Activated T-cell treated with anti-CD3 and anti-CD28 coated beads for 4 hours (primary cell): ENCODE measurements around the gene TRIM26.
A peak's percentile ranks its signal among the peaks of the same experiment; 100 is the strongest.
"Not testable (repeated sequence)": the region's sequence is repeated elsewhere in the genome, so short reads cannot be mapped to it uniquely, and the experiment has no call there.

Experiments used
- DNase-seq: peaks from one replicate; pipeline ENCODE4 v3.0.0-alpha.2; 2020

TRIM26 gene

DNA sequence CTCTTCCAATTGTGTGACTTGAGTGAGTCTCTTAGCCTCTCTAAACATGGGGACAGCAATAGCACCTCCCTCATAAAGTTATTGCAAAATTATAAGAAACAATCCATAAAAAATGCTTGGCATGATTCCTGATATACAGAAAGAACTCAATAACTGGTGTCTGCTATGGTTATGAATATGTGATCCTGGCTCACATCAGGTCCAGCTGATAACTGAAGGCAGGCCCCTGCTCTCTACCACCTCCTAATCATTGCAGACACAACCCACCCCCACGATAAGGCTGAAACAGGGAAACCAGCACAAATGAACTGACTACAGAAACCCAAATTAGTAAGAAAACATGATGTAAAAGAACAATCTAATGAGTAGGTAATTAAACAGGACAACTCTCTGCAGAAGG lies 44.5 kb downstream of the TRIM26 start:
- no peak for DNase-seq

DNA sequence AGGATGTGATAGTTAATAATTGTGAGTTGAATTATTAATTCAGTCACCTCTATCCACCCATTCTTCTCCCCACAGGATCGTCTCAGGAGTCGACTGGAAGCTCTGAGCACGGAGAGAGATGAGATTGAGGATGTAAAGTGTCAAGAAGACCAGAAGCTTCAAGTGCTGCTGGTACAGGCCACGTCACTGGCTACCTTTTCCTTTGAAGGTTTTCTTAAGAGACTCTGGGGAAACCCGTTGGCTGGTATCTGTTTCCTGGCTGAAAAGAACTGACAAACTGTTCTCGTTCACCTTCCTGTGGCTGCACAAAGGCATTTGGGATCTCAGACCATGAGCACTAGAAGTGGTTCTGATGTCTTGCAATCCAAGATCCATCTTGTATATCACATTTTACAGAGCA lies 46.1 kb downstream of the TRIM26 start:
- no peak for DNase-seq

DNA sequence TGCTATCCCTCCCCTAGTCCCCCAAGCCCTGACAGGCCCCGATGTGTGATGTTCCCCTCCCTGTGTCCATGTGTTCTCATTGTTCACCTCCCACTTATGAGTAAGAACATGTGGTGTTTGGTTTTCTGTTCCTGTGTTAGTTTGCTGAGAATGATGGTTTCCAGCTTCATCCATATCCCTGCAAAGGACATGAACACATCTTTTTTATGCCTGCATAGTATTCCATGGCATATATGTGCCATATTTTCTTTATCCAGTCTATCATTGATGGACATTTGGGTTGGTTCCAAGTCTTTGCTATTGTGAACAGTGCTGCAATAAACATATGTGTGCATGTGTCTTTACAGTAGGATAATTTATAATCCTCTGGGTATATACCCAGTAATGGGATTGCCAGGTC lies 48.0 kb downstream of the TRIM26 start:
- not testable (repeated sequence) for DNase-seq

DNA sequence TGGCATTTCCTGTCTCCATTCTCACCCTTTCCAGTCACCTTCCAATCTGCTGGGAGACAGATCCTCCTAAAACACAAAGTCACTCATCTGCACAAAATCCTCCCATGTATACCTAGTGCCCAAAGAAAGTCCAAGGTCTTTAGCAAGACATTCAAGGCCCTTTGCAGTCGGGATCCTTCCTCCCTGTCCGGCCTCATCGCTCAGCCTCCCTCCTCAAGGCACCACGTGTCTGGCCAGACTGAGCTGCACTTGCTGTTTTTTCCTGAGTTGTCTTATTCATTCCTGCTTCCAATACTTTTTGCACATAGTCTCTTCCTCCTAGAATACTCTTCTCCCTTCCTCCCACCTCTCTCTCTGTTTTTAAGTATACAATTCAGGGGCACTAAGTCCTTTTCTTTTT lies 48.5 kb downstream of the TRIM26 start:
- no peak for DNase-seq

DNA sequence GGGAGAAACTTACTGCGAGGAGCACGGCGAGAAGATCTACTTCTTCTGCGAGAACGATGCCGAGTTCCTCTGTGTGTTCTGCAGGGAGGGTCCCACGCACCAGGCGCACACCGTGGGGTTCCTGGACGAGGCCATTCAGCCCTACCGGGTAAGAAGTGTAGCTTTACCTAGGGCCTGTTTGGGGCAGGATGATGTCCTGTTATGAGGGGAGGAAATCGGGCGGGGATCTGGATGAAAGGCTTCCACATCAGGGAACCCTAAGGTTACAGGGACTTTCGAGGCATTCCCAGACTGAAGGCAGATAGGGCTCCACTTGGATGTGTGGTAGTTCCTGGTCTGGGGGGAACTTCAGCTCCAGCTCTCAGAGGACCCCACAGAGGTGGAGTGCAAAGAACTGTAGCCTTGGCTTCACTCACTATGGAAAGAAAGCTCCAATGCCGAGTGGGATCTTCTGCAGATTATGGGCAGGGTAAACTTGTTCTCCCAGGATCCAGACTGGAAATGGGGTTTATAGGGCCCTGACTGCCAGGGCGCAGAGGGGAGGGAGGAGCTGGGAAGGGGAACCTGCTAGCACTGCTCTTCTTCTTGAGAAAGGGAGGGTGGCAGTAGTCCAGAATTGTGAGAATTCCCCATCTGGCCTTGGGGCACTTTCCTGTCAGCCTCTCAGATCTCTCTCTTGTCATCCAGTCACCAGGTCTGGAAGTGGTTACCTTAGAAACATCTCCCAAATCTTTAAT lies 49.1 kb downstream of the TRIM26 start:
- DNase-seq = no peak

DNA sequence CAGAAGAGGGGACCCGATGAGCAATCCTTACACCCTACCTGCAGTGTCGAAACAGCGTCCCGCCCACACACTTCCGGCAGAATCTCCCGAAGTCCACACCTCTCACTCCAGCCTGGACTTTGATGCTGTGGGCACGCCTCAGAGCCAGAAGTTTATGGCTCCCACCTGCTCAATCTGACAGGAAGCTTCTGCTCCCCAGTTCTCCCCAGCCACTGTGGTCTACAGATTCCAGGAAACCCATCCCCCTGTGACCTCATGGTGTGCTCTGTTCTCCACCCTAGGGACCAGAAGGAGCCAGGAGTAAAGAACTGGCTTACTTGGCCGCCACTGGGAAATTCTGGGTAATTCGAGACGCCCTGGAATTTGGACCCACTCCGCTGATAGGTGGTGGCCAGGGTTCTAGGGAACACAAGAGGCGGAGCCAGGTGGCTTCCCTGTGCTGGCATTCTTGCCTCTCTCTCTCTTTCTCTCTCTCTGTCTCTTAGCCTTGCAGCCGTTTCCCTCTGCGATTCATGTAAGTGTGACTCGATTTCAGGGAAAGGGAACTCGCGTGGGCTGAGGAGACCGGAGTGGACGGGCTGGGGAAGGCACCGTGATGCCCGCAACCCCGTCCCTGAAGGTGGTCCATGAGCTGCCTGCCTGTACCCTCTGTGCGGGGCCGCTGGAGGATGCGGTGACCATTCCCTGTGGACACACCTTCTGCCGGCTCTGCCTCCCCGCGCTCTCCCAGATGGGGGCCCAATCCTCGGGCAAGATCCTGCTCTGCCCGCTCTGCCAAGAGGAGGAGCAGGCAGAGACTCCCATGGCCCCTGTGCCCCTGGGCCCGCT lies 49.9 kb downstream of the TRIM26 start, which contains the start of gene TRIM15:
TRIM15 (plus strand) TSS at position 457 of the 828 bp plus-strand sequence; CDS start at position 596, 139 bp downstream.
- peak; percentile 23 for DNase-seq

DNA sequence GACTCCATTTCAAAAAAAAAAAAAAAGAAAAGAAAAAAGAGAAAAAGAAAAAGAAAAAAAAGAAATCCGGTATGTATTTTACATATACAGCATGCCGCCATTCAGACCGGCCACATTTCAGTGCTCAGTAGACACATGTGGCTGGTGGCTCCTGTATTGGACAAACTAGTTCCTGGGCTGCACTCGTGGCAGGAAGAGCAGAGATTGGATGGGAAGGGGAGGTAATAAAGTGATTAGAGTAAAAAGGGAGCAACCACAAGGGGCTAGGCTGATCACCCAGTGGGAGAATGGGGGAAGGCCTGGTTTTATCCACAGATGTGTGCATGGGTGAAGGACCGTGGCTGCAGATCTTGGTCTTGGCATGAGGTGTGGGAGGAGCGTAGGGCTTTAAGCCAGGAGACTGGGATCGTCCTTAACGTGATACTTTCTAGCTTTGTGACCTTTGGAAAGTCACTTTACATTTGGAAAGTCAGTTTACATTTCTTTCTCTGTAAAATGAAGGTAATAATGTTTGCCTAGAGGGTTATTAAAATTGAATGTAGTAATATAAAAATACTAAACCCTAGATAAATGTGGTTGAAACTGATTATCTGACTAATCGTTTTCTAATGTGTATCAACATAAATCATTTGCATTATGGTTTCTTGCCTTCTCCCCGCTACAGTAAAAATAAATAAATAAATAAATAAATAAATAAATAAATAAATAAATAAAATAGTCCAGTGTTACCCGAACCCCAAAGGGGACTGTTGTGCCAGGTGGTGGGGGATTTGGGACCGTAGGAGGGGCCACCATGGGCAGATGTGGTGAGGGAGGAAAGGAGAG lies 50.7 kb downstream of the TRIM26 start:
- no peak for DNase-seq

DNA sequence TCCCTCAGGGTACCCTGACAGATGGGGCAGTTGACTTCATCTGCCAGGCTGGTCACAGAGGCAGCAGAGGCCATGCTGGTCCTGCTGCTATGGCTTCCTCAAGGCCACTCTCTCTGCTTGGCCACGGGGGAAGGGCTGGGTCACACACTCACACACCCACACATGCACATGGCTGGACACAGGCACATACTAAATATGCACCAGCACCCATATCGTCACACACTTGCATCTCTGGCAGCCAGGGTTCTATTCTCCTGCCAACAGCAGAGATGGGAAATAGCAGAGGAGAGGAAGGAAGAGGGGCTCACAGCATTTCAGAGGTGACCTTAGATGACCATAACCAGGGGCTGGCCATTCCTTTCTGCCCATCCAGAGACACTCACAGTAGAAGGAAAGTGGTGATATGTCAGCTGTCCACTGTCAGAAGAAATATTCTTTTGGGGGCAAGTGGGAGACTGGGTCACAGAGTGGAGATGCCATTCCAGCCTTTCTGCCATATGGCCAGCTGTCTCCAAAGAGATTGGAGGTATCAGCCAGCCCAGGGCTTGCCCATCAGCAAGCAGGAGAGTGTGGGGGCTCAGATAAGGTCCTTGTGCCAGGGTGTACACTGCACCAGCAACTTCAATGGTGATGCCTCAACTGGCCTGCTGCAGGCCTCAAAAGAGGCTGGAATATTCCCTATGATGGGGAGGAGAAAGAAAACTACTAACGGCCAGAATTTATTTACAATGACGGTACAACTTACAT lies 52.2 kb downstream of the TRIM26 start, which contains the start of gene TRIM10:
TRIM10 (minus strand) TSS at position 427 of the 747 bp plus-strand sequence; CDS start at position 74, 353 bp downstream.
- no peak for DNase-seq

DNA sequence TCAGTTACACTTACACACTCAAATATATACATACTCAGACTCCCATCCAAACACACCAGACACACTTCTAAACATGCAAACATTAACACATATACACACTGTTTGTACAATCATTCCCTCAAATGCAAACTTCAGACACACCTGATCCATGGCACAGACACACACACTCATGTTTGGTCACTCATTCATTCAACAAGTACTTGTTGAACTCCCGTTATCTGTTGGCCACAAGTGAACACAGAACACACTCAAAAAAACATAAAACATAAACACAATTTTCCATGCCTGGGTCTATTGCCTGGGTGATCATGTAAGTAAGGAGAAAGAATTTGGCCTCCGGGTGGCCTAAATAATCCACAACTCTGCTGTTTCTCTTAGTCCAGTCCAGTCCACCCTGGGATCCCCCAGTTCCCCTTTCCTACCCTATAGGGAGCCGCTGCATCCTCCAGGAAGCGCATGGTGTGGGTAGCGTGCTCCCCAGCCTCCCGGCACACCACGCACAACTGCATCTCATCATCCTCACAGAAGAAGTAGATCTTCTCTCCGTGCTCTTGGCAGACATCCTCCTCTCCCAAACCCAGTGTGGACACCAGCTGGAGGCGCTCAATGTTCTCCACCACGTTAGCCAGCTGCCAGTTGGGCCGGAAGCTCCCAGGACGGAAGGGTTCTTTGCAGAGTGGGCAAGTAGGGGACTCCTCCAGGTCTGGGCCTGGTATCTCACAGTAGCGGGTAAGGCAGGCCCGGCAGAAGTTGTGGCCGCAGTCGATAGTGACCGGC lies 53.0 kb downstream of the TRIM26 start:
- DNase-seq = no peak

DNA sequence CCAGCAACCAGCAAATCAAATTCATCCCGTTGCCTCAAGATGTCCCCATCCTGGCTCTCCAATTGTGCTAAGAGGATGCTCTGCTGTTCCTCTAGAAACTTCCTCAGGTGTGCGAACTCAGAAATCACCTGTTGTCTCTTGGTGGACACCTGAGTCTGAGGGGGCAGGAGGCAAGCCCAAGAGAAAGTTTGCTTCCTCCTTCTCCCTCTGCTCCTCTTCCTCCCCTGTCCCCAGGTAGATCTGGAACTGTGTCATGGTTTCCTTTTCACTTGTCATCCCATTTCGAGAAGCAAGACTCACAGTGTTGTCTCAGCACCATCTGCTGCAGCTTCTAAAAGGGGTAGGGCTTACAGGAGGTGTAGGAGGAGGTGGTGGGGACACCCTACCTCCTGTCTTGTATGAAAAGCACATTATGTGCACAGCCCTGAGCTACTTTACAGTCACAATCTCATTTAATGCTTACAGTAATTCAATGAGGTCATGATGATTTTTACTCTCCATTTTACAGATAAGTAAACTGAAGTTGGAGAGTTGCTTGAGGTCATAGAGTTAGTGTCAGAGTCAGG lies 54.6 kb downstream of the TRIM26 start:
- no peak for DNase-seq

DNA sequence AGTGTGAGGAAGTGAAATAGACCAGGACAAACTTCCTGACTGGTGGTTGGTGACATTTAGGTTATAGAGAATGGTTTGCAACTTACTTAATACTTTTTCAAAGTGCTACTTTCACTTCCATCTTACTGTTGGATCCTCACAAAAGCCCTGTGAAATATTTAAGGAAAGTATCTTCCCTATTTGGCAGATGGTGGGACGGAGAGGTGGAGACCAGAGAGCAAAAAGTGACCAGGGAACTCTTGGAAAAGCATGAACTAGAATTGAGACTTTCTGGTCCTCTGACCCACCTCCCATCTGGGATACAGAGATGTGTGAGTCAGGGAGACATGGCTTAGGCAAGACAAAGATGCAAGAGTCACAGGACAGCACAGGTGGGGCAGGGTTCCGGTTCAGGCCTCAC lies 55.2 kb downstream of the TRIM26 start:
- DNase-seq = no peak

DNA sequence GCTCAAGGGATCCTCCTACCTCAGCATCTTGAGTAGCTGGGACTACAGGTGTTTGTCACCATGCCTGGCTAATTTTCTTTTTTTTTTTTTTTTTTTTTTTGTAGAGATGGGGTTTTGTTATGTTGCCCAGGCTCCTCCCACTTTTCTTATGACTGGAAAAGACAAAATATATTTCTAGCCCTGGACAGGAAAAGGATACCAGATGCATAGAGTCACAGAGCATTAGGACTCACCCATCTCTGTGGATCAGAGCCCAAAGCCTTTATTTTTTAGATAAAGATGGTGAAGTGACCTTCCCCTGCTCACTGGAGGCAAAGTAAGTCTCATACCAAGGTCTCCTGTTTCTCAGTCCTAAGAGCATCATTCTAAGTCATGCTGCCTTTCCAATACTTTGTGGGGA lies 55.6 kb downstream of the TRIM26 start:
- no peak for DNase-seq

DNA sequence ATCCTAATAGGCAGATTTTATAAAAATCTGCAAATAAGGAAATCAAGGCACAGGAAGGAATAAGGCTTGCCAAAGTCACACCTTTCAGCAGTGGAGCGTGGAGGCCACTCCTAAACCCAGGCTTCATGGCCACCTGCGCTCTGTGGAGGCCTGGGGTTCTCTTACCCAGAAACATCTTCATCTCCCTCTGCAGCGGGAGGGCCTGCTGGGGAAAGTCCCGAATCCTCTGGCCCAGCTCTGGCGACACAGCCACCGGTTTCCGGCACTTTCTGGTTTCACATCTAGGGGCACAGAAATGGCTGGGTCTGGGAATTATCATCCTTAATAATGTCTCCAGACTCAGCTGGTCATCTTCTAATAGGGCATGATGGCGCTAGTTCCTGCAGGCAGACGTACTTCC lies 56.4 kb downstream of the TRIM26 start:
- no peak for DNase-seq

DNA sequence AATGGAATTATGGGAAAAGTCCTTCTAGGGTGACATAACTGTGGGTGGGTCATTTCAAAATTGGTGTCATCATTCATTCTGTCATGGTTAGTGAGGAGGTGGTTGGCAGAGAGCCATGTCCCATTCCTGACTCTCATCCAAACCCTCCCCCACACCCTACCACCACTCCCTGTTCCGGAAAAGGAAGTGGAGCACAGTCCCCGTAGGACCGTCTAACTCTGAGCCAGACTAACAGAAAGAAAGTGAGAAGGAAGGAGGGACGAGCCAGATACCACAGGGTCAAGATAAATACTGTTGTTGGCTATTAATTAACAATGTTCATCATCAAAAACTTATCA lies 57.0 kb downstream of the TRIM26 start:
- no peak for DNase-seq

DNA sequence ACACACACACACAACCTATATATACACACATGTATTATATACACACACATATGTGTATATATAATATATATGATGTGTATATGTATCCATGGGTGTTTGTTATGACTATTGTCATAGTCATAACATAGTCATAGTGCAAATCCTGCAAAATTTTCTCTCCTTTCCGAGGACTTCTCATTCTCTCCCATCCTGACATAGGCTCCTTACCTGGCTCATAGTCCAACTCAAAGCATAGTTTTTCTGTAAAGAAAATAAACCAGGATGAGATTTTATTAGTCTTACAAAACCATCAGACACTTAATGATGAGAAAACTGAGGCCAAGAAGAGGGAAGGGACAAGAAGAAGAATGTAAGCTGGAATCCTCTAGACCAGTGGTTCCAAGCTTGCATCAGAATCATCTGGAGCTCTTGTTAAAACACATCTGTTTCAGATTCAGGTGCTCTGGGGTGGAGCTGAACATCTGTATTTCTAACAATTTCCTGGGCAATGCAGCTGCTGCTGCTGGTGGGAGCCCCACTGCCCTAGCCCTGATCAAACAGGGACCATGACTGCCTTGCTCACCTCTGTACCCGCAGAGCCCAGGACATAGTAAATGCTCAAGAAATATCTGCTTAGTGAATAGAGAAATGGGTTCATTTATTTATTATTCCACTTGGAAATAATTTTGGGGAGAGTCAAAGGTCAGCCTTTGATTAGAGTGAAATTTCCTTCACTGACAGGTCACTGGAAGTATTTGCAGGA lies 57.5 kb downstream of the TRIM26 start:
- no peak for DNase-seq

DNA sequence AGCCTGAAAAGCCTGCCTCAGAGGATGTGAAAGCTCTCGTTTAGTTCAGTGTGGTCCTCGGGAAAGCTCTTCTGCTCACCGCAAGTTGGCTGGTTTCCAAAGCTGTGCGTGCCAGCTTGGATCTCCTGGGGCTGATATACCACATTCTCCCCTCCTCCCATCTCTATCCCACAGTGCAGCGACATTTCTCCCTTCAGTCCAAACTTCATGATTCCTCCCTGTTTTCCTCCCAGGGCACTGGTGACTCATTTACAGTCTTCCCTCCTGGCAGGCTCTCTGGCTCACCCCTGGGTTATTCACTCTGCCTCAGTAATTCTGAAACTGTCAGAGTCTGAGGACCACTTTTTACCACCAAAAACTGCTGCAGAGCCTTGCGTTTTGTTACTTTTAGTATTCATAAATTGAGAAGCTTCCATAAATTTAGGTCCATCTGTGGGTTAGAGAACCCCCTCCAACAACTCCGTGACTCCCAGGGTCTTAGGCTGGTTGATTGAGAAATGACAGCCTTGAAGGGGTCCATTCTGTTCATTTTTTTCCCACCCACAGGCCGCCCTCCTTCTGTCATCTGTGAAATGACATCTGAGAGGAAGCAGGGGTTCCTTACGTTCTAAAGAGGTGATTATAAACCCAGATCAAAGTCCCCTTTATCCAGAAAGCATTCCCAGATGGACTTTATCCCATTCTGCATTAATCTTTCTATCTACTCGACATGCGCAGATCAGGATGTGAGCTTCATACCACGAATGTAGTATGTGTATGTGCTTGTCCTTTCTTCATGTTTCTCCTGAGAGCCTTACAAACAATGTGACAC lies 58.3 kb downstream of the TRIM26 start:
- no peak for DNase-seq

DNA sequence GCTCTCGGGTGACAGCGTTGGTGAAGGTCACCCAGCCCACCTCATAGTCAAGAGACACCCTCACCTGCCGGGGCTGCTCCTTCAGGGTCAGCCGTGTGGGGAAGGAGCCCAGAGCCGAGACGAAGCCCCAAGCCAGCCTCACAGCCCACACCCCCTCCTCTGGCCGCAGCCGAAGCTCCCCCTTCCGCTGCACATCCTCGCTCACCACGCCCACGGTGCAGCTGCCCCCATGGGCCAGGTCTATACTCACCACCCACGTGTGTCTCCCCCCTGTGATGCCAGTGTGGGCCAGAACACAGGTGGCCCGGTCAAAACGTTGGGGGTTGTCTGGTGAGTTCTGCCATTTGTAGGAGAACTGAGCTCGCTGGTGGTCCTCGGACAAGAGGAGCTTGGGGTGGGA lies 59.1 kb downstream of the TRIM26 start:
- DNase-seq = no peak

DNA sequence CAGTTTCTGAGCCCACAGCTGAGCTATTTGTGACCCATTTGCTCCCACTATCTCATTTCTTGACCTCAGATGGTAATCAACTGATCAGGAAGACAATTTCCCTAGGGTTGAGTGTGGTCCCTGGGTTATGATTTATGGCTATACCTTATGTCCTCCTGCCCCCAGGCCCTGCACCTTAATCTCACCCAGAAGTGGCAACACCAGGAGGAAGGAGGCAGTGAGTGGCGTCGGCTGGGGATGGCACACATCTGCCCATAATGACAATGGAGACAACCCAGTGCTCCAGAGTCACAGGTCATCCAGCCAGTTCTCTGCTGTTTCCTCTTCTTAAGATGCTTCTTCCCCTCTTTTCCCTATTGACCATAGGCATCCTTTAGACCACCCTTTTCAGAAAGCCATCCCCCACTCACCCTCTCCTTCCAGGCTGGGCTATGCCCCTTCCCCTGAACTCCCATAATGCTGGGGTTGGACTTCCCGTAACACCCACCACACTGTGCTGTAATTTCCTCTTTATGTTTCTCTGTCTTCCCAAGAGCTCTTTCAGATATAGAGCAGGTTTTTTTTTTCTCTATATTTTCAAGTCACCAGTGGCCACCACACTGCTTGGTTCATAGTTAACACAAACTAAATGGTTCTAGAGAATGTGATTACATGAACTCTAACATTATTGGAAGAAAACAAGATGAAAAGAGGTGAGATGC lies 60.1 kb downstream of the TRIM26 start:
- no peak for DNase-seq

DNA sequence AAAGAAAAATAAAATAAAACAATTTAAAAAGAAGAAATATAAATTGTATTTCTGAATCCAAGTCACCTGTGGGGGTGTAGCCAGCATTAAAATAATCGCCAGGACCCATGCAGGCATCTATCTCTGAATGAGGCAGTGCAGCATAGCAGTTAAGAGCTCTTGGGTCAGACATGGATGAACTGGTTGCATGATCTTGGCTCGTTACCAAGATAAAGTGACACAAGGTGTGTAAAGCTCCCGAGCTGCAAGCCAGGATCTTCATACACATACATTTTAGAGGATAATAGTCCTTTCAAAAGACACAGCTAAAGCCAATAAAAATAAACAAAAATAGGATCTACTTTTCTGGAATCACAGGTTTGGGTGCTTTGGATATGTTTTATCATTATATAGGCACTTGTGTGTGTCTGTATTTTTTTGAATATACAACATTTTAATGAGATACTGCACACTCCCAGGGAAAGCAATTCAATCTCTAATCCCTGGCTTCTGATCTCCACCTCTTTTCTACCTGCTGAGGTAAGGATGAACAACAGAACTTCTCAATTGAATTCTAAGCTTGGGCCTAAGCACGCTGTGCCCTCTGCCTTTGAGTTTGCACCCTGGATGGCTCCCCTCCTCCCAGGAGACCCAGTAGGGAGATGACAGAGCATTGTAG lies 61.1 kb downstream of the TRIM26 start:
- DNase-seq = no peak
